IMR-90 (cell line): ENCODE measurements around the gene ACHE. TPM values are rescaled to one million over a fixed set of nuclear protein-coding genes. Genes with fewer than 3 reads are reported as not detected.

Experiments used
- ATAC-seq: fragments of 200-7000 bp; cut with Tn5 transposase; 2 replicates; pipeline ENCODE4 v1.9.1; 2020; ENCODE audit warnings: low read depth, mild to moderate bottlenecking, moderate library complexity
- BruUV-seq: library from RNA; stranded (reverse); fragments of 400-500 nt; replicated peaks from 2 replicates; lab custom pipeline; 2021; lab: Mats Ljungman, UMichigan
- CTCF ChIA-PET: fragments of 300-600 bp; formaldehyde crosslinking; extraction: SDS; loops from one replicate; lab custom pipeline; 2021; ENCODE audit warnings: antibody characterized with exemption; lab: Yijun Ruan, JAX
- POLR2A ChIA-PET: fragments of 300-600 bp; sonication (Branson Sonifier 250); formaldehyde crosslinking; loops from one replicate; lab custom pipeline; 2022; ENCODE audit warnings: antibody characterized with exemption; ENCODE audit not compliant: unreplicated experiment; lab: Charles Lee
- DNase-seq: peaks from one replicate; pipeline ENCODE4 v3.0.0; 2013
- H2AFZ ChIP-seq: replicated peaks from 2 replicates; pipeline ENCODE3; 2013; ENCODE audit warnings: low read length, mild to moderate bottlenecking; ENCODE audit not compliant: poor library complexity
- H2AK5ac ChIP-seq: 2 replicates; pipeline ENCODE4 v1.6.1; 2013; ENCODE audit warnings: low read depth, low read length, inconsistent platforms
- H2AK9ac ChIP-seq: replicated peaks from 2 replicates; pipeline ENCODE3; 2013; ENCODE audit warnings: mild to moderate bottlenecking, low read depth, low read length, moderate library complexity; ENCODE audit not compliant: poor library complexity
- H2BK120ac ChIP-seq: 2 replicates; pipeline ENCODE4 v1.6.1; 2013; ENCODE audit warnings: low read depth, low read length, inconsistent platforms
- H2BK15ac ChIP-seq: 3 replicates; pipeline ENCODE4 v1.6.1; 2013; ENCODE audit warnings: low read depth, low read length, inconsistent platforms
- H2BK20ac ChIP-seq: 2 replicates; pipeline ENCODE4 v1.6.1; 2013; ENCODE audit warnings: low read depth, mild to moderate bottlenecking, inconsistent platforms, low read length, moderate library complexity
- H2BK5ac ChIP-seq: 2 replicates; pipeline ENCODE4 v1.6.1; 2013; ENCODE audit warnings: mild to moderate bottlenecking, low read depth, low read length, inconsistent platforms; ENCODE audit not compliant: poor library complexity, severe bottlenecking
- H3K14ac ChIP-seq: replicated peaks from 2 replicates; pipeline ENCODE4 v1.6.1; 2013; ENCODE audit warnings: low read depth, low read length, inconsistent platforms
- H3K18ac ChIP-seq: 2 replicates; pipeline ENCODE4 v1.6.1; 2013; ENCODE audit warnings: low read depth, low read length, control low read depth
- H3K23ac ChIP-seq: 2 replicates; pipeline ENCODE4 v1.6.1; 2013; ENCODE audit warnings: low read depth, low read length, inconsistent platforms
- H3K27ac ChIP-seq: 2 replicates; pipeline ENCODE4 v1.5.1; 2013; ENCODE audit warnings: mild to moderate bottlenecking, control low read depth, low read length; ENCODE audit not compliant: insufficient read depth
- H3K27me3 ChIP-seq: 2 replicates; pipeline ENCODE4 v1.6.1; 2013; ENCODE audit warnings: low read length; ENCODE audit not compliant: control insufficient read depth, insufficient read depth
- H3K36me3 ChIP-seq: 2 replicates; pipeline ENCODE4 v1.6.1; 2013; ENCODE audit warnings: low read length, mixed read lengths; ENCODE audit not compliant: control insufficient read depth, insufficient read depth
- H3K4ac ChIP-seq: 2 replicates; pipeline ENCODE4 v1.6.1; 2013; ENCODE audit warnings: low read depth, low read length, inconsistent platforms
- H3K4me1 ChIP-seq: 2 replicates; pipeline ENCODE4 v1.6.1; 2013; ENCODE audit warnings: low read length, mixed read lengths; ENCODE audit not compliant: control insufficient read depth, insufficient read depth
- H3K4me2 ChIP-seq: 2 replicates; pipeline ENCODE4 v1.6.1; 2013; ENCODE audit warnings: low read depth, mild to moderate bottlenecking, control low read depth, low read length, moderate library complexity
- H3K4me3 ChIP-seq: 2 replicates; pipeline ENCODE4 v1.5.1; 2013; ENCODE audit warnings: low read depth, mild to moderate bottlenecking, control low read depth, low read length, moderate library complexity; ENCODE audit not compliant: insufficient read depth
- H3K56ac ChIP-seq: 2 replicates; pipeline ENCODE4 v1.6.1; 2013; ENCODE audit warnings: low read length, inconsistent platforms; ENCODE audit not compliant: insufficient read depth; ENCODE audit errors: extremely low read depth
- H3K79me1 ChIP-seq, 2 experiments: 2 replicates each; pipeline ENCODE4 v1.6.1; 2013; ENCODE audit warnings: low read length in 2 of 2, inconsistent platforms in 1 of 2, low read depth in 1 of 2
- H3K9ac ChIP-seq: 2 replicates; pipeline ENCODE4 v1.6.1; 2013; ENCODE audit warnings: low read depth, low read length, control low read depth
- H3K9me1 ChIP-seq: 2 replicates; pipeline ENCODE4 v1.6.1; 2013; ENCODE audit warnings: low read length, inconsistent platforms; ENCODE audit not compliant: insufficient read depth
- H3K9me3 ChIP-seq: 2 replicates; pipeline ENCODE4 v1.6.1; 2013; ENCODE audit warnings: low read length; ENCODE audit not compliant: control insufficient read depth, insufficient read depth
- H4K20me1 ChIP-seq: 2 replicates; pipeline ENCODE4 v1.6.1; 2013; ENCODE audit warnings: low read length, inconsistent platforms; ENCODE audit not compliant: insufficient read depth
- H4K5ac ChIP-seq: 2 replicates; pipeline ENCODE4 v1.6.1; 2013; ENCODE audit warnings: mild to moderate bottlenecking, low read depth, low read length, control low read depth
- H4K8ac ChIP-seq, 2 experiments: 2 replicates each; pipeline ENCODE4 v1.6.1; 2013; ENCODE audit warnings: low read depth in 2 of 2, low read length in 2 of 2, control low read depth in 1 of 2, inconsistent platforms in 1 of 2
- H4K91ac ChIP-seq: 2 replicates; pipeline ENCODE4 v1.6.1; 2013; ENCODE audit warnings: low read depth, low read length, inconsistent platforms; ENCODE audit not compliant: insufficient read depth
- BHLHE40 ChIP-seq: fragments of 150-350 bp; IDR thresholded peaks from 2 replicates; pipeline ENCODE4 v1.6.1; 2016; ENCODE audit warnings: mild to moderate bottlenecking, low read depth, low read length
- CEBPB ChIP-seq: IDR thresholded peaks from 2 replicates; pipeline ENCODE4 v1.6.1; 2012; ENCODE audit warnings: low read depth, low read length, improper control_type of control experiment
- CHD1 ChIP-seq: IDR thresholded peaks from 2 replicates; pipeline ENCODE4 v1.6.1; 2012; ENCODE audit warnings: low read depth, low read length, improper control_type of control experiment
- CTCF ChIP-seq: conservative IDR thresholded peaks from 2 replicates; pipeline ENCODE4 v1.5.1; 2012; ENCODE audit warnings: mild to moderate bottlenecking, low read depth, low read length, improper control_type of control experiment
- FOS ChIP-seq: fragments of 150-350 bp; IDR thresholded peaks from 2 replicates; pipeline ENCODE4 v1.6.1; 2016; ENCODE audit warnings: low read depth, low read length
- MAFK ChIP-seq: IDR thresholded peaks from 2 replicates; pipeline ENCODE4 v1.6.1; 2012; ENCODE audit warnings: low read depth, low read length, improper control_type of control experiment
- MAZ ChIP-seq: IDR thresholded peaks from 2 replicates; pipeline ENCODE4 v1.6.1; 2012; ENCODE audit warnings: low read depth, mild to moderate bottlenecking, low read length, improper control_type of control experiment, moderate library complexity, borderline replicate concordance
- MXI1 ChIP-seq: IDR thresholded peaks from 2 replicates; pipeline ENCODE4 v1.6.1; 2012; ENCODE audit warnings: low read depth, mild to moderate bottlenecking, low read length, moderate library complexity, borderline replicate concordance
- POLR2A ChIP-seq: IDR thresholded peaks from 2 replicates; pipeline ENCODE4 v1.6.1; 2012; ENCODE audit warnings: mild to moderate bottlenecking, low read depth, low read length
- RAD21 ChIP-seq: IDR thresholded peaks from 2 replicates; pipeline ENCODE4 v1.6.1; 2012; ENCODE audit warnings: low read length, improper control_type of control experiment
- SMC3 ChIP-seq: fragments of 150-350 bp; IDR thresholded peaks from 2 replicates; pipeline ENCODE4 v1.6.1; 2016; ENCODE audit warnings: low read depth, mild to moderate bottlenecking, antibody characterized with exemption, low read length, moderate library complexity
- USF2 ChIP-seq: fragments of 150-350 bp; IDR thresholded peaks from 2 replicates; pipeline ENCODE4 v1.6.1; 2017; ENCODE audit warnings: mild to moderate bottlenecking, antibody characterized with exemption, low read length, low read depth
- WGBS, 2 experiments: methylation state at CpG; one replicate each; pipeline versions ENCODE4 v1.1.5 to v1.1.7; 2013; ENCODE audit warnings: missing lambda C conversion rate in 2 of 2; ENCODE audit not compliant: insufficient read length in 1 of 2; ENCODE audit errors: extremely low coverage in 2 of 2; 5-methylcytosine and 5-hydroxymethylcytosine counted together
- dilution Hi-C: fragments of 300-500 bp; cut with HindIII; formaldehyde crosslinking; loops from one replicate; pipeline ENCODE4 v1.14.3; 2018; ENCODE audit warnings: low sequenced_read_pairs; ENCODE audit not compliant: unreplicated experiment
- in situ Hi-C: fragments of 300-500 bp; cut with MboI; formaldehyde crosslinking; loops from 3 replicates; pipeline ENCODE4 v1.14.3; 2019; ENCODE audit warnings: low sequenced_read_pairs, inconsistent platforms, mixed read lengths
- intact Hi-C: fragments of 100-400 bp; cut with micrococcal nuclease; formaldehyde crosslinking; loops from 2 replicates; pipeline ENCODE4 v1.10.0; 2022
- polyA plus RNA-seq, 3 experiments: library from polyadenylated mRNA; depleted of rRNA; stranded (reverse); fragments of >200 nt; gene quantifications; 2 replicates each; pipeline ENCODE4 v1.2.3, GENCODE V29; 2012; ENCODE audit warnings: low replicate concordance in 1 of 3
- total RNA-seq: library from RNA; depleted of rRNA; stranded (reverse); fragments of >200 nt; gene quantifications from 2 replicates; pipeline ENCODE4 v1.2.3, GENCODE V29; 2012

The ACHE gene
- total and polyA plus RNA-seq, 2 of the 4 experiments (the other 2 are of a cell fraction), result 0.41 TPM; not detected in 1

- TF ChIP-seq CHD1 (no peak), SMC3 (no peak)
These were observed 34.7 kb downstream of the ACHE start (continued) for GRCh38 chr7:100860702-100861615.

- no peak overlapping the region for H3K4ac ChIP-seq
- DNase-seq, result no peak
- in situ Hi-C loops, result loop anchor here (5.0 to 25.0 kb wide), 3 partner anchors 153 to 398 kb away; partner anchors contain the start of genes FBXO24, LRCH4, POP7 and SPACDR
- no peak for TF ChIP-seq RAD21
- TF ChIP-seq CEBPB, result no peak
- no peak for TF ChIP-seq FOS
- TF ChIP-seq MAZ, result no peak
- no peak for TF ChIP-seq MXI1
- no peak for TF ChIP-seq CHD1
- TF ChIP-seq POLR2A, result no peak
- no peak for TF ChIP-seq CTCF
- no peak for TF ChIP-seq USF2
- no peak for TF ChIP-seq MAFK
- no peak for TF ChIP-seq BHLHE40
These were observed 35.8 kb downstream of the ACHE start for GRCh38 chr7:100859856-100860255.

More at GRCh38 chr7:100859856-100860255, 35.8 kb downstream of the ACHE start:
- Histone ChIP-seq H4K5ac (no peak overlapping the region), H3K4me2 (no peak overlapping the region), H2BK5ac (no peak overlapping the region), H2BK20ac (no peak overlapping the region), H3K9ac (no peak overlapping the region), H2AFZ (no peak overlapping the region), H2AK5ac (no peak overlapping the region), H3K56ac (no peak overlapping the region), H4K8ac (no peak overlapping the region), H3K18ac (no peak overlapping the region), H2BK120ac (no peak overlapping the region), H3K27ac (no peak overlapping the region), H3K23ac (no peak overlapping the region), H3K9me1 (no peaks in the 10 kb centered on the region), H3K4me3 (no peak overlapping the region), H4K91ac (no peak overlapping the region), H2AK9ac (peak overlapping the region; percentile 28), H3K79me1 (peaks cover 8 to 10% of the 10 kb centered on the region in 2 experiments), H4K20me1 (no peaks in the 10 kb centered on the region; the same call in 1 of the 2 replicates), H2BK15ac (no peak overlapping the region), H3K4me1 (no peaks in the 10 kb centered on the region), H3K27me3 (no peaks in the 10 kb centered on the region), H3K14ac (no peak overlapping the region), H3K9me3 (no peaks in the 10 kb centered on the region), H3K36me3 (peaks cover 32% of the 10 kb centered on the region)
- CTCF ChIA-PET, result no interaction called here
- dilution Hi-C loops, result no loop called here
- BruUV-seq, result no TSS peak
- intact Hi-C loops, result no loop called here
- ATAC-seq, result no peak
- POLR2A ChIA-PET, result no interaction called here
- WGBS, 2 experiments, result 98% methylated on average over 9 of the region's 15 CpGs; no CpG with 5 or more reads in 1 of the 2 experiments
